HG03565 (cell line): ENCODE measurements around the gene GNB2.

ENCODE experiments used
- ATAC-seq: cut with Tn5 transposase; IDR thresholded peaks from one replicate; pipeline ENCODE4 v1.9.1; 2021; ENCODE audit warnings: mild to moderate bottlenecking, moderate library complexity; ENCODE audit not compliant: unreplicated experiment

Gene GNB2

GRCh38 chr7:100680576-100681271, 7.2 kb downstream of the GNB2 start:
- no peak for ATAC-seq

GRCh38 chr7:100681491-100682227, 8.1 kb downstream of the GNB2 start:
- no peak for ATAC-seq

GRCh38 chr7:100682228-100682741, 8.7 kb downstream of the GNB2 start:
- ATAC-seq = no peak

- no peak for ATAC-seq
These were observed 9.6 kb downstream of the GNB2 start for GRCh38 chr7:100682991-100683658.

GRCh38 chr7:100683659-100684533, 10.4 kb downstream of the GNB2 start:
- no peak for ATAC-seq

GRCh38 chr7:100684534-100685042, 11.0 kb downstream of the GNB2 start:
- ATAC-seq = no peak

- ATAC-seq = no peak
These were observed 11.6 kb downstream of the GNB2 start for GRCh38 chr7:100685049-100685605.

GRCh38 chr7:100685631-100686145, 12.1 kb downstream of the GNB2 start:
- ATAC-seq = no peak

- no peak for ATAC-seq
These were observed 12.8 kb downstream of the GNB2 start for GRCh38 chr7:100686201-100686821.

- no peak for ATAC-seq
These were observed 13.3 kb downstream of the GNB2 start for GRCh38 chr7:100686822-100687211.

GRCh38 chr7:100687261-100687660, 13.7 kb downstream of the GNB2 start:
- no peak for ATAC-seq

GRCh38 chr7:100687751-100688300, 14.3 kb downstream of the GNB2 start:
- no peak for ATAC-seq

GRCh38 chr7:100688326-100688860, 14.9 kb downstream of the GNB2 start:
- ATAC-seq = no peak

- ATAC-seq = no peak
These were observed 15.9 kb downstream of the GNB2 start for GRCh38 chr7:100689230-100690135.

- ATAC-seq = no peak
These were observed 18.4 kb downstream of the GNB2 start for GRCh38 chr7:100691676-100692577.

GRCh38 chr7:100692578-100692961, 19.0 kb downstream of the GNB2 start:
- no peak for ATAC-seq
